Left lobe of liver (tissue), 1 donor: ENCODE measurements around the gene ASCL4. TPM values are rescaled to one million over a fixed set of nuclear protein-coding genes. Genes with fewer than 3 reads are reported as not detected.

Source experiments
- total RNA-seq: library from RNA; stranded (reverse); gene quantifications from one replicate; pipeline ENCODE4 v1.2.1, GENCODE V29; 2021
- donor health status: DM: no; HTN: yes; CAD: no.

The ASCL4 gene
- total RNA-seq, 1 donor from 2014 or later, result not detected

Other genes starting within 250 kb of the ASCL4 start
- gene PWP1, start 88.9 kb upstream of the ASCL4 start, total RNA-seq, result 13.3 TPM
- 7.6 TPM for gene PRDM4, start 13.6 kb upstream of the ASCL4 start, total RNA-seq